Chondrocyte (in vitro differentiated cells): ENCODE results near the gene ZNF423. TPM values are rescaled to one million over a fixed set of nuclear protein-coding genes. Genes with fewer than 3 reads are reported as not detected.
A peak's percentile ranks its signal among the peaks of the same experiment; 100 is the strongest.

Experiments
- DNase-seq: peaks from one replicate; pipeline ENCODE4 v3.0.0; 2021; ENCODE audit warnings: mixed read lengths, low spot score
- H3K27ac Mint-ChIP-seq: one replicate; pipeline ENCODE4 v1.8.0; 2021; ENCODE audit warnings: mild to moderate bottlenecking, moderate library complexity, mixed read lengths; ENCODE audit not compliant: unreplicated experiment
- H3K27me3 Mint-ChIP-seq: 2 replicates; pipeline ENCODE4 v1.8.0; 2021; ENCODE audit warnings: low read depth, mixed read lengths
- H3K36me3 Mint-ChIP-seq: 2 replicates; pipeline ENCODE4 v1.8.0; 2021; ENCODE audit warnings: low read depth, mixed read lengths
- H3K4me1 Mint-ChIP-seq: 2 replicates; pipeline ENCODE4 v1.8.0; 2021; ENCODE audit warnings: low read depth, mild to moderate bottlenecking, mixed read lengths
- H3K4me3 Mint-ChIP-seq: one replicate; pipeline ENCODE4 v1.8.0; 2021; ENCODE audit warnings: mild to moderate bottlenecking, moderate library complexity, mixed read lengths; ENCODE audit not compliant: unreplicated experiment
- H3K9me3 Mint-ChIP-seq: 2 replicates; pipeline ENCODE4 v1.8.0; 2021; ENCODE audit warnings: low read depth, mixed read lengths
- CTCF ChIP-seq: fragments of 200-600 bp; sonication (generic); IDR thresholded peaks from 2 replicates; pipeline ENCODE4 v1.5.0; 2021; ENCODE audit warnings: antibody characterized with exemption, mild to moderate bottlenecking, moderate library complexity
- total RNA-seq: library from RNA; stranded (reverse); gene quantifications from 3 replicates; pipeline ENCODE4 v1.2.1, GENCODE V29; 2021

The ZNF423 gene
- total RNA-seq, 1 donor from 2014 or later: 4.7 TPM

- H3K27ac Mint-ChIP-seq: no peak overlapping the region
- H3K4me3 Mint-ChIP-seq: no peak overlapping the region
- peaks cover 7% of the 10 kb centered on the region for H3K9me3 Mint-ChIP-seq
- H3K36me3 Mint-ChIP-seq: no peaks in the 10 kb centered on the region
- no peaks in the 10 kb centered on the region for H3K4me1 Mint-ChIP-seq
- no peaks in the 10 kb centered on the region for H3K27me3 Mint-ChIP-seq
- peak; percentile 51 for DNase-seq
- TF ChIP-seq CTCF: no peak
These were observed 240.3 kb downstream of the ZNF423 start for GRCh38 chr16:49615576-49615975.

GRCh38 chr16:49610983-49611382, 244.9 kb downstream of the ZNF423 start:
- Mint-ChIP-seq H3K4me1 (no peaks in the 10 kb centered on the region), H3K27me3 (peaks cover 2% of the 10 kb centered on the region)
- no peak for DNase-seq

GRCh38 chr16:49608779-49609178, 247.1 kb downstream of the ZNF423 start:
- no peaks in the 10 kb centered on the region for H3K4me1 Mint-ChIP-seq
- no peak overlapping the region for H3K27ac Mint-ChIP-seq
- H3K27me3 Mint-ChIP-seq: peaks cover 10% of the 10 kb centered on the region
- H3K4me3 Mint-ChIP-seq: no peak overlapping the region
- peak; percentile 76 for TF ChIP-seq CTCF
- H3K36me3 Mint-ChIP-seq: no peaks in the 10 kb centered on the region
- DNase-seq: no peak
- H3K9me3 Mint-ChIP-seq: peaks cover 10% of the 10 kb centered on the region

More at GRCh38 chr16:49610983-49611382, 244.9 kb downstream of the ZNF423 start:
- no peak overlapping the region for H3K27ac Mint-ChIP-seq
- peaks cover 10% of the 10 kb centered on the region for H3K9me3 Mint-ChIP-seq
- H3K4me3 Mint-ChIP-seq: no peak overlapping the region
- no peak for TF ChIP-seq CTCF
- no peaks in the 10 kb centered on the region for H3K36me3 Mint-ChIP-seq

- TF ChIP-seq CTCF: no peak
- no peak overlapping the region for H3K4me3 Mint-ChIP-seq
- H3K4me1 Mint-ChIP-seq: no peaks in the 10 kb centered on the region
- no peak overlapping the region for H3K27ac Mint-ChIP-seq
- peaks cover 10% of the 10 kb centered on the region for H3K27me3 Mint-ChIP-seq
- no peak for DNase-seq
- H3K36me3 Mint-ChIP-seq: no peaks in the 10 kb centered on the region
- peaks cover 10% of the 10 kb centered on the region for H3K9me3 Mint-ChIP-seq
These were observed 247.8 kb downstream of the ZNF423 start for GRCh38 chr16:49608098-49608497.

GRCh38 chr16:49605536-49606254, 250.2 kb downstream of the ZNF423 start:
- no peak for DNase-seq
- H3K27ac Mint-ChIP-seq: no peak overlapping the region
- peaks cover 3% of the 10 kb centered on the region for H3K9me3 Mint-ChIP-seq
- no peaks in the 10 kb centered on the region for H3K36me3 Mint-ChIP-seq
- H3K4me3 Mint-ChIP-seq: no peak overlapping the region
- no peak for TF ChIP-seq CTCF
- H3K4me1 Mint-ChIP-seq: no peaks in the 10 kb centered on the region
- H3K27me3 Mint-ChIP-seq: peaks cover 10% of the 10 kb centered on the region
